Hematopoietic multipotent progenitor cell treated with erythropoietin and hydrocortisone succinate and interleukin-3 and kit ligand, for 4 days (in vitro differentiated cells): ENCODE data around the gene TEX22.

Experiments
- DNase-seq: peaks from one replicate; pipeline ENCODE4 v3.0.0-alpha.2; 2015

Gene TEX22

GRCh38 chr14:105422695-105423487 lies 24.6 kb downstream of the TEX22 start:
- DNase-seq, result peak; percentile 42

- no peak for DNase-seq
Observed at GRCh38 chr14:105423488-105424195, 25.3 kb downstream of the TEX22 start.

GRCh38 chr14:105424861-105425260 lies 26.5 kb downstream of the TEX22 start:
- DNase-seq, result no peak

GRCh38 chr14:105425823-105426247 lies 27.5 kb downstream of the TEX22 start:
- DNase-seq, result no peak

GRCh38 chr14:105426416-105427130 lies 28.2 kb downstream of the TEX22 start:
- no peak for DNase-seq

GRCh38 chr14:105427412-105427811 lies 29.1 kb downstream of the TEX22 start:
- DNase-seq, result no peak

GRCh38 chr14:105427936-105428485 lies 29.7 kb downstream of the TEX22 start:
- no peak for DNase-seq

- no peak for DNase-seq
Observed at GRCh38 chr14:105430042-105430441, 31.7 kb downstream of the TEX22 start.

- DNase-seq, result no peak
Observed at GRCh38 chr14:105430565-105430964, 32.2 kb downstream of the TEX22 start.

GRCh38 chr14:105431256-105431655 lies 32.9 kb downstream of the TEX22 start:
- no peak for DNase-seq

- DNase-seq, result no peak
Observed at GRCh38 chr14:105432657-105433056, 34.3 kb downstream of the TEX22 start.

GRCh38 chr14:105433161-105433605 lies 34.8 kb downstream of the TEX22 start:
- no peak for DNase-seq

GRCh38 chr14:105436402-105436801 lies 38.1 kb downstream of the TEX22 start:
- no peak for DNase-seq

GRCh38 chr14:105436891-105437722 lies 38.8 kb downstream of the TEX22 start:
- DNase-seq, result no peak

- no peak for DNase-seq
Observed at GRCh38 chr14:105437723-105438500, 39.6 kb downstream of the TEX22 start.

- DNase-seq, result no peak
Observed at GRCh38 chr14:105439179-105439578, 40.8 kb downstream of the TEX22 start.

- DNase-seq, result peak; percentile 35
Observed at GRCh38 chr14:105439710-105440553, 41.6 kb downstream of the TEX22 start.

- DNase-seq, result no peak
Observed at GRCh38 chr14:105440554-105440900, 42.2 kb downstream of the TEX22 start.

- no peak for DNase-seq
Observed at GRCh38 chr14:105440992-105441391, 42.7 kb downstream of the TEX22 start.

GRCh38 chr14:105442125-105442524 lies 43.8 kb downstream of the TEX22 start:
- no peak for DNase-seq

- DNase-seq, result no peak
Observed at GRCh38 chr14:105442834-105443233, 44.5 kb downstream of the TEX22 start.
